NB4 (cell line): ENCODE data around the gene PNPLA7.

Source experiments
- CTCF ChIP-seq: IDR thresholded peaks from one replicate; pipeline ENCODE4 v1.5.1; 2012; ENCODE audit warnings: low read depth, low read length
- MAX ChIP-seq: IDR thresholded peaks from 2 replicates; pipeline ENCODE4 v1.6.1; 2011; ENCODE audit warnings: low read depth, low read length
- MYC ChIP-seq: IDR thresholded peaks from 2 replicates; pipeline ENCODE4 v1.6.1; 2011; ENCODE audit warnings: low read depth, low read length
- POLR2A ChIP-seq: IDR thresholded peaks from 2 replicates; pipeline ENCODE4 v1.6.1; 2011; ENCODE audit warnings: mild to moderate bottlenecking; ENCODE audit not compliant: insufficient read length; ENCODE audit errors: extremely low read depth

GRCh38 chr9:137545123-137545522 lies 5.1 kb downstream of the PNPLA7 start:
- TF ChIP-seq CTCF (no peak), MAX (no peak), POLR2A (no peak), MYC (no peak)
